ENCODE measurements around the gene EHBP1.
A peak's percentile ranks its signal among the peaks of the same experiment; 100 is the strongest.

Gene EHBP1

DNA sequence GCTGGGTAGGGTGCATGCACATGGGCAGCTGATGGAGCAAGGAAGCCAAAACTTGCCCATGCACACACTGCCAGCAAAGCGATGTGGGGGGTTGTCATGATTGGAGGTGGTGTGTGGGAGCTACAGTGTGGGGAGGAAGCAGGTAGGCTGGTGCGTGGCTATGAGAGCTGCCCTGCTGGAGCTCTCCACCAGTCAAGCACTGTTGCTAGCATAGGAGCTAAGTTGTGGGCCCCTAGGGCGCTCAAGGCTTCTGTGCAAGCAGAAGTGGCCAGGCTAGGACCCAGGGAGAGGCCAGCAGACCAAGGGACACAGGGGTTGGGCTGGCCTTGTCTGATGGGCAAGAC is 20.2 kb downstream of the EHBP1 start:
- peaks cover 11 to 43% (median 28%) of the 10 kb centered on the region in 11 experiments; a peak in 15 of 22 replicates for H3K36me3 ChIP-seq
- no peaks in the 10 kb centered on the region; a peak in 3 of 22 replicates for H4K20me1 ChIP-seq
- H3K4me2 ChIP-seq = no peak overlapping the region
- no peaks in the 10 kb centered on the region for H3K27me3 ChIP-seq
- no peak overlapping the region for H3K27ac ChIP-seq
- H3K4me3 ChIP-seq = no peak overlapping the region
- peaks cover 35 to 57% (median 50%) of the 10 kb centered on the region in 11 experiments for H3K9me3 ChIP-seq (replicated peaks in 1 of 11)
- no peak for TF ChIP-seq Cebpa-rat (IDR thresholded peaks at IDR 0.05)
- H3K4me1 ChIP-seq = no peaks in the 10 kb centered on the region
- no peak overlapping the region for H3K9ac ChIP-seq

- peaks cover 7 to 30% (median 24%) of the 10 kb centered on the region in 11 experiments; a peak in 15 of 22 replicates for H3K36me3 ChIP-seq
- H3K9me3 ChIP-seq (replicated peaks in 1 of 11) = peaks cover 45 to 62% (median 55%) of the 10 kb centered on the region in 11 experiments
- H3K4me2 ChIP-seq = no peak overlapping the region
- H3K4me1 ChIP-seq = no peaks in the 10 kb centered on the region
- no peak for TF ChIP-seq Cebpa-rat (IDR thresholded peaks at IDR 0.05)
- H3K9ac ChIP-seq = no peak overlapping the region
- no peak overlapping the region for H3K4me3 ChIP-seq
- no peaks in the 10 kb centered on the region for H3K27me3 ChIP-seq
- H3K27ac ChIP-seq = no peak overlapping the region
- H4K20me1 ChIP-seq = no peaks in the 10 kb centered on the region; a peak in 3 of 22 replicates
Measured at GRCh38 chr2:62727259-62727867, 21.9 kb downstream of the EHBP1 start.

DNA sequence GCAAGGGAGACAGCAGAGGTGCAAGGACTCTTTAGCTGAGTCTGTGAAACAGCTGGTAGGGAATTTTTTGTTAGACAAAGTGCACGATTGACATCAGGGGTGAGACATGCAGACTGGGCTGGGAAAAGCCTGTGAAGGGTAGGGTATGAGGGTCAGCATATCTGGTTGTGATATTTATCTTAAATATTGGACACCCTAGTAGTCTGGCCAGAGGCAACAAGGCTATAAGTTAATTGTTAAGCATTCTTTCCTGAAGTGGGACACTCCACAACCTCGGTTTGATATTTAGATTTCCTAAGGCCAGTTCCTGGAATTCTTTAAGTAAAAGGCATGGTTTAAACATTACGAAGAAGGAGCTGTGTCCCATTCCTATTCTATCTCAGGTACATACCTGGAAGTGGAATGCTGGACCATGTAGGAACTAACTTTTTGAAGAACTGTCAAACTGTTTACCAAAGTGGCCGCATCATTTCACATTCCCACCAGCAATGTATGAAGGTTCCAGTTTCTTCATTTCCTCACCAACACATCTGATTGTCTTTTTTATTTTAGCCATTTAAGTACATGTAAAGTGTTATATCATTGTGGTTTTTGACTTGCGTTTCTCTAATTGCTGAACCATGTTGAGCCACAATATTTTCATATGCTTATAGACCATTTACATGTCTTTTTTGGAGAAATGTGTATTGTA is 22.5 kb downstream of the EHBP1 start:
- Histone ChIP-seq H3K27me3 (no peaks in the 10 kb centered on the region), H3K27ac (no peak overlapping the region), H3K9ac (no peak overlapping the region), H3K4me2 (no peak overlapping the region), H3K4me1 (peaks cover 0 to under 1% (median 0%) of the 10 kb centered on the region in 10 experiments; a peak in 1 of 20 replicates), H3K36me3 (peaks cover under 1 to 26% (median 20%) of the 10 kb centered on the region in 11 experiments; a peak in 14 of 22 replicates), H3K9me3 (replicated peaks in 1 of 11) (peaks cover 40 to 57% (median 52%) of the 10 kb centered on the region in 11 experiments), H3K4me3 (no peak overlapping the region), H4K20me1 (no peaks in the 10 kb centered on the region; a peak in 3 of 22 replicates)
- no peak for TF ChIP-seq Cebpa-rat (IDR thresholded peaks at IDR 0.05)

DNA sequence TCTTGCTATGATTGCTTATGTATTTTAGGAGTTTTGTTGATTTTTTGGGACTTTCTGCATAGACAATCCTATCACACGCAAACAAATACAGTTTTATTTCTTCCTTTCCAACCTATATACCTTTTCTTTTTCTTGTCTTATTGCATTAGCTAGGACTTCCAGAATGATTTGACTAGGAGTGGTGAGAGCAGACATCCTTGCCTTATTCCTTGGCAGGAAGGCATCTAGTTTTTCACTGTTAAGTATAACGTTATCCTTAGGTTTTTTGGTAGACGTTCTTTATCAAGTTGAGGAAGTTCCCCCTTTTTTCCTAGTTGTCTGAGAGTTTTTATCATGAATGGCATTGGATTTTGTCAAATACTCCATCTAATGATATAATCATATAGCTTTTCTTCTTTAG is 25.8 kb downstream of the EHBP1 start:
- H3K4me3 ChIP-seq = no peak overlapping the region
- no peak for TF ChIP-seq Cebpa-rat (IDR thresholded peaks at IDR 0.05)
- no peaks in the 10 kb centered on the region; a peak in 1 of 22 replicates for H4K20me1 ChIP-seq
- H3K27ac ChIP-seq = no peak overlapping the region
- peaks cover 0 to 19% (median 8%) of the 10 kb centered on the region in 10 experiments; a peak in 14 of 20 replicates for H3K4me1 ChIP-seq
- H3K27me3 ChIP-seq = no peaks in the 10 kb centered on the region
- peaks cover 0 to 10% (median under 1%) of the 10 kb centered on the region in 11 experiments; a peak in 5 of 22 replicates for H3K36me3 ChIP-seq
- no peak overlapping the region for H3K9ac ChIP-seq
- H3K4me2 ChIP-seq = no peak overlapping the region
- H3K9me3 ChIP-seq (replicated peaks in 1 of 11) = peaks cover 24 to 41% (median 31%) of the 10 kb centered on the region in 11 experiments

DNA sequence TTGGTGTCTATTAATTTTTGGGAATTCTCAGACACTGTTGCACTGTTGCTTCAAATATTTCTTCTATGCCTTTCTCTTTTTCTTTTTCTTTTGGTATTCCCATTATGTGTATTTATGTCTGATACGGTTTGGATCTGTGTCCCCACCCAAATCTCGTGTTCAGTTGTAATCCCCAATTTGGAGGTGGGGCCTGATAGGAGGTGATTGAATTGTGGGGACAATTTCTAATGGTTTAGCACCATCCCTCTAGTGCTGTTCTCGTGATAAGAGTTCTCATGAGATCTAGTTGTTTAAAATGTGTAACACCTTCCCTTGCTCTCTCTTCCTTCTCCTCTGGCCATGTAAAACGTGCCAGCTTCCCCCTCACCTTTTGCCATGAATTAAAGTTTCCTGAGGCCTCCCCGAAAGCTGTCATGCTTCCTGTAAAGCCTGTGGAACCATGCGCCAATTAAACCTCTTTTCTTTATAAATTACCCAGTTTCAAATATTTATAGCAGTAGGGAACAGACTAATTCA is 26.8 kb downstream of the EHBP1 start:
- H3K4me1 ChIP-seq = peaks cover 0 to 19% (median 9%) of the 10 kb centered on the region in 10 experiments; a peak in 14 of 20 replicates
- TF ChIP-seq Cebpa-rat (IDR thresholded peaks at IDR 0.05) = no peak
- no peak overlapping the region for H3K9ac ChIP-seq
- H3K36me3 ChIP-seq = peaks cover 0 to 9% (median 0%) of the 10 kb centered on the region in 11 experiments; a peak in 5 of 22 replicates
- no peak overlapping the region for H3K4me3 ChIP-seq
- no peak overlapping the region for H3K4me2 ChIP-seq
- no peaks in the 10 kb centered on the region for H3K27me3 ChIP-seq
- no peak overlapping the region for H3K27ac ChIP-seq
- H3K9me3 ChIP-seq (replicated peaks in 1 of 11) = peaks cover 24 to 47% (median 39%) of the 10 kb centered on the region in 11 experiments
- no peaks in the 10 kb centered on the region; a peak in 1 of 22 replicates for H4K20me1 ChIP-seq

DNA sequence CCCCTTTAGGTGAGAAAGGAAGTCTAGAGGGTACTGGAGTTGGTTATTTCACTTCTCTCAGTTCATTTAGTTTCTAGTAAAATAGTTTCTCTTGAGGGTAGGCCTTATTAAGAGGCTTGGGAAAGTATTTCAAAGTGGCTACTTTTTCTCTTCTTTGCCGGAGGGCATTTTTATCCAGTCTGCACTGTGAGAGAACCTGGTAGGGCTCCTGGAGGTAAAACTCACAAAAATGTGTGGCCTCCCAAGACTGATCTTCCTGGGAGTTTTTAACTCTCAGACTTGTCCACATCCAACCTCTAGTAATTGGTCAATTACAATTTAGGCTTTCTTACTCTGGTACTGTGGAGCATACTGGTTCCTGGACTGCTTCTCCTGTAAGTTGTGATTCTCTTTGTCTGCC is 28.0 kb downstream of the EHBP1 start:
- H3K4me3 ChIP-seq = no peak overlapping the region
- TF ChIP-seq Cebpa-rat (IDR thresholded peaks at IDR 0.05) = no peak
- peaks cover 24 to 47% (median 39%) of the 10 kb centered on the region in 11 experiments for H3K9me3 ChIP-seq (replicated peaks in 1 of 11)
- peak overlapping the region in 8 of 11 experiments; percentile 12 to 71 (median 53); a peak in 15 of 22 replicates for H3K4me2 ChIP-seq
- peak overlapping the region in 2 of 11 experiments; percentile 8 to 41; a peak in 2 of 22 replicates for H3K9ac ChIP-seq
- H3K27me3 ChIP-seq = no peaks in the 10 kb centered on the region
- H3K4me1 ChIP-seq = peaks cover 0 to 19% (median 12%) of the 10 kb centered on the region in 10 experiments; a peak in 14 of 20 replicates
- no peaks in the 10 kb centered on the region for H4K20me1 ChIP-seq
- peak overlapping the region in 2 of 11 experiments; percentile 19 to 42; a peak in 2 of 22 replicates for H3K27ac ChIP-seq
- H3K36me3 ChIP-seq = peaks cover 0 to 9% (median 0%) of the 10 kb centered on the region in 11 experiments; a peak in 5 of 22 replicates

GRCh38 chr2:62736899-62737559 is 31.5 kb downstream of the EHBP1 start:
- no peak for TF ChIP-seq Cebpa-rat (IDR thresholded peaks at IDR 0.05)
- no peak overlapping the region for H3K4me2 ChIP-seq
- H4K20me1 ChIP-seq = no peaks in the 10 kb centered on the region; a peak in 1 of 22 replicates
- H3K4me1 ChIP-seq = peaks cover 5 to 30% (median 20%) of the 10 kb centered on the region in 10 experiments; a peak in 15 of 20 replicates
- no peak overlapping the region for H3K4me3 ChIP-seq
- H3K27me3 ChIP-seq = no peaks in the 10 kb centered on the region
- no peak overlapping the region for H3K27ac ChIP-seq
- peaks cover 0 to 8% (median 0%) of the 10 kb centered on the region in 11 experiments; a peak in 5 of 22 replicates for H3K36me3 ChIP-seq
- no peak overlapping the region for H3K9ac ChIP-seq
- peaks cover 5 to 29% (median 18%) of the 10 kb centered on the region in 11 experiments for H3K9me3 ChIP-seq (replicated peaks in 1 of 11)

GRCh38 chr2:62738981-62739936 is 33.7 kb downstream of the EHBP1 start:
- peaks cover 0 to 21% (median 11%) of the 10 kb centered on the region in 11 experiments; a peak in 8 of 22 replicates for H3K9me3 ChIP-seq (replicated peaks in 1 of 11)
- no peaks in the 10 kb centered on the region for H3K27me3 ChIP-seq
- no peak overlapping the region for H3K27ac ChIP-seq
- TF ChIP-seq Cebpa-rat (IDR thresholded peaks at IDR 0.05) = no peak
- H4K20me1 ChIP-seq = no peaks in the 10 kb centered on the region; a peak in 1 of 22 replicates
- H3K4me3 ChIP-seq = no peak overlapping the region
- no peak overlapping the region for H3K9ac ChIP-seq
- peaks cover 0 to 4% (median 0%) of the 10 kb centered on the region in 11 experiments; a peak in 3 of 22 replicates for H3K36me3 ChIP-seq
- peaks cover 0 to 24% (median 12%) of the 10 kb centered on the region in 10 experiments; a peak in 12 of 20 replicates for H3K4me1 ChIP-seq
- peak overlapping the region in 7 of 11 experiments; percentile 1 to 43 (median 6); a peak in 8 of 22 replicates for H3K4me2 ChIP-seq
